Esophagus muscularis mucosa (tissue), 4 donors: ENCODE measurements around the gene BMPR1B.

Experiments
- CTCF ChIP-seq, 3 experiments: fragments of 200-600 bp in 2 of 3; fragments of 450-650 bp in 1 of 3; sonication (generic) in 2 of 3; IDR thresholded peaks; one replicate each; pipeline ENCODE4 v1.5.1; 2017 to 2019; ENCODE audit warnings: antibody characterized with exemption in 3 of 3, mild to moderate bottlenecking in 2 of 3, moderate library complexity in 1 of 3
- EP300 ChIP-seq: sonication (generic); formaldehyde crosslinking; IDR thresholded peaks from one replicate; pipeline ENCODE4 v1.6.1; 2017; ENCODE audit warnings: antibody characterized with exemption
- POLR2AphosphoS5 ChIP-seq, 2 donors: sonication (generic); formaldehyde crosslinking; IDR thresholded peaks; one replicate each; pipeline ENCODE4 v1.6.1; 2017; ENCODE audit warnings: antibody characterized with exemption in 2 of 2

- TF ChIP-seq CTCF (IDR thresholded peaks at IDR 0.05), result no peak
- no peak for TF ChIP-seq POLR2AphosphoS5 (IDR thresholded peaks at IDR 0.05)
- TF ChIP-seq EP300, result no peak
Measured at GRCh38 chr4:94931626-94932025, 173.9 kb downstream of the BMPR1B start.
